Esophagus squamous epithelium (tissue), 5 donors: ENCODE measurements around the gene KLC1. TPM values are rescaled to one million over a fixed set of nuclear protein-coding genes. Genes with fewer than 3 reads are reported as not detected.
A peak's percentile ranks its signal among the peaks of the same experiment; 100 is the strongest.

ENCODE experiments used
- DNase-seq: peaks from one replicate; lab custom pipeline; 2025; lab: John Stamatoyannopoulos, UW
- H3K27ac ChIP-seq, 4 donors: fragments of 200-600 bp; sonication (generic); one replicate each; pipeline ENCODE4 v1.5.1; 2016 to 2019; ENCODE audit warnings: mild to moderate bottlenecking in 1 of 4
- H3K27me3 ChIP-seq, 4 donors: fragments of 200-600 bp; sonication (generic); 1 replicate in 3 of 4; 2 replicates in 1 of 4; pipeline versions ENCODE4 v1.5.1 to v1.6.0; 2017 to 2021; ENCODE audit warnings: antibody characterized with exemption in 1 of 4
- H3K36me3 ChIP-seq, 3 donors: fragments of 200-600 bp; sonication (generic); one replicate each; pipeline ENCODE4 v1.5.1; 2016 to 2019
- H3K4me1 ChIP-seq, 3 donors: fragments of 200-600 bp; sonication (generic); one replicate each; pipeline ENCODE4 v1.5.1; 2017 to 2019
- H3K4me3 ChIP-seq, 4 donors: fragments of 200-600 bp; sonication (generic); 1 replicate in 3 of 4; 2 replicates in 1 of 4; pipeline ENCODE4 v1.5.1; 2016 to 2019; ENCODE audit warnings: mild to moderate bottlenecking in 2 of 4, moderate library complexity in 1 of 4
- H3K9me3 ChIP-seq, 3 donors: fragments of 200-600 bp; sonication (generic); one replicate each; pipeline ENCODE4 v1.5.1; 2016 to 2019
- CTCF ChIP-seq, 6 experiments: fragments of 450-650 bp in 4 of 6; fragments of 200-600 bp in 2 of 6; sonication (generic) in 2 of 6; IDR thresholded peaks; one replicate each; pipeline ENCODE4 v1.5.1; 2016 to 2019; ENCODE audit warnings: antibody characterized with exemption in 6 of 6, mild to moderate bottlenecking in 4 of 6, moderate library complexity in 4 of 6
- POLR2A ChIP-seq, 4 donors: fragments of 450-650 bp; IDR thresholded peaks; one replicate each; pipeline ENCODE4 v1.6.1; 2017; ENCODE audit warnings: antibody characterized with exemption in 4 of 4, mild to moderate bottlenecking in 4 of 4, moderate library complexity in 3 of 4
- WGBS, 2 donors: methylation state at CpG; one replicate each; pipeline ENCODE4 v1.1.5; 2018; 5-methylcytosine and 5-hydroxymethylcytosine counted together
- intact Hi-C: fragments of 100-400 bp; cut with DNase I; formaldehyde crosslinking; loops from one replicate; pipeline ENCODE4 v1.15.0; 2022
- total RNA-seq, 4 donors: library from RNA; depleted of rRNA; stranded (reverse); fragments of >200 nt; gene quantifications; one replicate each; pipeline ENCODE4 v1.1.0, GENCODE V29; 2016
- donor health status: DM: yes; HTN: yes; CAD: no.

The KLC1 gene
- total RNA-seq, 4 donors from 2014 or later, result 101 to 285 (median 194) TPM

GRCh38 chr14:103725739-103726395, 96.9 kb downstream of the KLC1 start:
- 89% methylated on average over 6 to 8 of the region's 16 CpGs for WGBS, 2 donors
- DNase-seq, result no peak
- no peak for TF ChIP-seq CTCF (IDR thresholded peaks at IDR 0.05)
- no peak for TF ChIP-seq POLR2A (IDR thresholded peaks at IDR 0.05)

GRCh38 chr14:103726474-103726873, 97.5 kb downstream of the KLC1 start:
- intact Hi-C loops, result no loop called here
- H3K27ac ChIP-seq, result no peak overlapping the region
- H3K4me3 ChIP-seq, result no peak overlapping the region
- H3K4me1 ChIP-seq, result peaks cover 44 to 98% (median 62%) of the 10 kb centered on the region in 3 donors
- H3K27me3 ChIP-seq, result no peaks in the 10 kb centered on the region
- no peaks in the 10 kb centered on the region for H3K9me3 ChIP-seq
- WGBS, 2 donors, result 90 to 99% methylated on average over 6 to 11 of the region's 18 CpGs
- H3K36me3 ChIP-seq, result peaks cover 13 to 63% (median 19%) of the 10 kb centered on the region in 3 donors
- no peak for DNase-seq
- TF ChIP-seq CTCF (IDR thresholded peaks at IDR 0.05) (no peak), POLR2A (IDR thresholded peaks at IDR 0.05) (no peak)

More at GRCh38 chr14:103725739-103726395, 96.9 kb downstream of the KLC1 start:
- H3K4me1 ChIP-seq, result peaks cover 44 to 98% (median 66%) of the 10 kb centered on the region in 3 donors
- H3K4me3 ChIP-seq, result no peak overlapping the region
- intact Hi-C loops, result no loop called here
- H3K36me3 ChIP-seq, result peaks cover 13 to 63% (median 19%) of the 10 kb centered on the region in 3 donors
- no peaks in the 10 kb centered on the region for H3K9me3 ChIP-seq
- H3K27ac ChIP-seq, result peak overlapping the region in 3 of 4 donors; percentile 76 to 82 (median 80)
- H3K27me3 ChIP-seq, result no peaks in the 10 kb centered on the region

GRCh38 chr14:103727313-103727980, 98.4 kb downstream of the KLC1 start:
- H3K27me3 ChIP-seq, result no peaks in the 10 kb centered on the region

GRCh38 chr14:103728141-103728540, 99.1 kb downstream of the KLC1 start:
- DNase-seq, result no peak
- peak overlapping the region in 3 of 4 donors; percentile 37 to 55 (median 53) for H3K27ac ChIP-seq
- peaks cover 38 to 95% (median 50%) of the 10 kb centered on the region in 3 donors for H3K4me1 ChIP-seq
- H3K27me3 ChIP-seq, result no peaks in the 10 kb centered on the region
- WGBS, 2 donors, result 80 to 91% methylated on average over 6 to 7 of the region's 19 CpGs
- intact Hi-C loops, result no loop called here
- peaks cover 19 to 80% (median 23%) of the 10 kb centered on the region in 3 donors for H3K36me3 ChIP-seq
- TF ChIP-seq CTCF (IDR thresholded peaks at IDR 0.05) (no peak), POLR2A (IDR thresholded peaks at IDR 0.05) (no peak)
- no peak overlapping the region for H3K4me3 ChIP-seq
- H3K9me3 ChIP-seq, result no peaks in the 10 kb centered on the region

More at GRCh38 chr14:103727313-103727980, 98.4 kb downstream of the KLC1 start:
- 80 to 81% methylated on average over 25 to 36 of the region's 53 CpGs for WGBS, 2 donors
- H3K9me3 ChIP-seq, result no peaks in the 10 kb centered on the region
- no peak for DNase-seq
- intact Hi-C loops, result no loop called here
- no peak overlapping the region for H3K27ac ChIP-seq
- H3K36me3 ChIP-seq, result peaks cover 19 to 73% (median 19%) of the 10 kb centered on the region in 3 donors
- peaks cover 44 to 95% (median 54%) of the 10 kb centered on the region in 3 donors for H3K4me1 ChIP-seq
- H3K4me3 ChIP-seq, result no peak overlapping the region
- TF ChIP-seq POLR2A (IDR thresholded peaks at IDR 0.05) (no peak), CTCF (IDR thresholded peaks at IDR 0.05) (no peak)

GRCh38 chr14:103728721-103729120, 99.7 kb downstream of the KLC1 start:
- TF ChIP-seq POLR2A (IDR thresholded peaks at IDR 0.05) (no peak), CTCF (IDR thresholded peaks at IDR 0.05) (peak in 3 of 6 experiments; percentile 22 to 33 (median 27))
- no peaks in the 10 kb centered on the region for H3K27me3 ChIP-seq
- 42 to 53% methylated on average over 11 to 12 of the region's 12 CpGs for WGBS, 2 donors
- peaks cover 32 to 95% (median 49%) of the 10 kb centered on the region in 3 donors for H3K4me1 ChIP-seq
- H3K36me3 ChIP-seq, result peaks cover 19 to 86% (median 23%) of the 10 kb centered on the region in 3 donors
- peak overlapping the region; percentile 37 to 55 (median 52) for H3K27ac ChIP-seq
- no peaks in the 10 kb centered on the region for H3K9me3 ChIP-seq
- intact Hi-C loops, result no loop called here
- no peak overlapping the region for H3K4me3 ChIP-seq
- DNase-seq, result no peak
